ENCODE results near the gene TSPYL1.
"Not testable (repeated sequence)": the region's sequence is repeated elsewhere in the genome, so short reads cannot be mapped to it uniquely, and the experiment has no call there.

Gene TSPYL1

DNA sequence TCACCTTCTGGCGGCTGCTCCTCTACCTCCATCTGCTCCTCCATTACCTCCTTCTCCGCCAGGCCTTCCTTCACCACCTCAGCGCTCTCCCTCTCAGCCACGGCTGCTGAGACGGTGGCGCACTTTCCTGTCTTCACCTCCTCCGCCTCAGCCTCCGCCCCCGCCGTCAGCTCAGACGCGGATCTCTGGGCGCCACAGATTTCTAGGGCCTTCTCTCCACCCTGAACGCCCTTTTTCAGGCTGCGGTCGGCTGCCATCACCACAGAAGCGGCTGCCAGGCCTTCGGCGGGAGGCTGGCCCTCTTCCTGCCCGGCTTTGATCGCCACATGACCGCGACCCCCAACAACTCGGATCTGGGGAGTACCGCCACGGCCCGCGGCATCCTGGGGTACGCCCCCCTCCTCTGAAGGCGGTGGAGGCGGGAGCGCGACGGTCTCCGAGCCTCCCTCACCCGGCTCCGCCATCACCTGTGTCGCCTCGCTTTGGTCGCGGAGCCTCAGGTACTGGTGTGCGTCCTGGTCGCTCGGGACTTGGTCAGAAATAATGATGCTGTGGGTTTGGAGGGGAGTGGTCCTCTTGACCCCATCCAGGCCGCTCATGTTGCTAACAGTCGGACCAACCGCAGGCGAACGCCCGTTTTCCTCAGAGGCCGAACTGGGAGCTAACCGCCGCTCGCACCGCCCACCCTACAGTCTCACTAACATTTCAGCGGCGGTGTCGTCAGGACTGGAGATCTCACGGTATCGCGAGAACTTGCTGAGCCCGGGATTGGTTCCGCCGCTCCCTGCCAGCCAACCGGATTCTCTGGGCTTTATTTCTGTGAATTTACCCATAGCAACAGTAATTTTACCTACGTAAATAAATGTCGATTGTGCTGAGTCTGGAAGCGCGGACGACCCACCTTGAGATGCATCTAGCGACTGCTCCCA lies at the start of gene TSPYL1:
TSS of gene TSPYL1 (minus strand) at position 699 of the 929 bp plus-strand sequence. CDS start at position 599, 100 bp downstream.
- DNase-seq (ENCODE audit: low read depth), result peak; percentile 92

DNA sequence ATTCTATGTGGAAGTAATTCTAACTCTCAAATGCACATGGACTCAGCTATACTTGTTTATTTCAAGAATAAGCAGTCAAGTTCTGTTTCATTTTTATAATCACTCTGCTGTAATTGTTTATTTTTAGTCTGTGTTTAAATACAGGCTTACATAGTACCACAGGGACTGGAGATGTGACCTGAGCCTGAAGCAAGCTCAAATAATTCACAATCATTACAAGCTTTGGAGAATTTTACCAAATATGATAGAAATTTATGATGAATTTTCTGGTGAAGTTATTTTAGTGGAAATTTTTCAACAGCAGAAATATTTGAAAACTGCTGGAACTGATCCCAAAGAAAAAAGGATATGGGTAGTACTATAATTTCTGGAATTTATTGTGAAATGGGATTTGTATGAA lies 49.4 kb upstream of the TSPYL1 start:
- DNase-seq (ENCODE audit: low read depth), result no peak

DNA sequence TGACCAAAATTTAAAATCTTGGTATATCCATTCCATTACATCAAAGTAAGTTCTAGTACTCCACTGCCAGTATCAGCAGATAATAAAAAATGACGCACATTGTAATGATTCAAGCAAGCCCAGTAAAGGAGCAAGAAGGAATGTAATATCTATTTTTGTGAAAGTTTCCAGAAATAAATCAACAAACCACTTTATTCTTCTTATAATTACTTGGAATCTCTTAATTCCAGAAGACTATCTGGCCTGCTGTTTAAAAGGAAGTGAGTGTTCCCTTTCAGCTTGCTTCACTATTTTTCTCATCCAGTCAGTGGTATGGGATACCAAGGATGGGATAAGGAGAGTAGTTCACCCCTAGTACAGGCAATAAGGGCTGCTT lies 48.8 kb upstream of the TSPYL1 start:
- DNase-seq (ENCODE audit: low read depth), result no peak

DNA sequence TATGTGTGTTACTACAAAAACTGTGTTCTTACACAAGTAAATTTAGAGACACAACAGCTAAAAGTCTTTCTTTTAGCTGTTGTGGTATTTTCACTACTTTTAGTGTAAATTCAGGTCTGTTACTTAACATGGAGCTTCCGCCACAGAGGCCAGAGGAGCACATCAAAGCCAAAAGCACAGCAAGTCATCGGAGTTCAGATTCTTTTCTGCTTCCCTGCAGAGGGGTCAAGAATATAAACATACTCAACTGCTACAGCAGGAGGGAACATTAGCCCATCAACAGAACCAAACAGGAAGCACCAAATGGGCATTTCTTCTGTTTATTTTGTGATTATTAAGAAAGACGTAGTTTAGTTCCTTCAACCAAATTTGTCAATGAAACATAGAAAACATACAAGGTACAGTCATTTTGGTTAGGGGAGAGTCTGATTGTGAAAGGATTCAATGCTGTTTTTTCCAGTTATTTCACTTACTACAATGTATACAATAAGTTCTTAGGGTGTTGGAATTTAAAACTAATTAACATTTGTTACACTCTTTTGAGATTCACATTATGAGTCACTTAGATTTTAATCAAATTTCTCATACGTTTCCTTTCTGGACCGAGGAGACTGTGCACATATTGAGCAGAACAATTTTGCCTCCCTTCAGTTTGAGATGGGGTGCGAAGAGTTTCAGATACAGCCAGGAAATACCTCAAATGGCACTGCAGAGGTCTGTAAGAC lies 48.2 kb upstream of the TSPYL1 start:
- DNase-seq (ENCODE audit: low read depth), result no peak

DNA sequence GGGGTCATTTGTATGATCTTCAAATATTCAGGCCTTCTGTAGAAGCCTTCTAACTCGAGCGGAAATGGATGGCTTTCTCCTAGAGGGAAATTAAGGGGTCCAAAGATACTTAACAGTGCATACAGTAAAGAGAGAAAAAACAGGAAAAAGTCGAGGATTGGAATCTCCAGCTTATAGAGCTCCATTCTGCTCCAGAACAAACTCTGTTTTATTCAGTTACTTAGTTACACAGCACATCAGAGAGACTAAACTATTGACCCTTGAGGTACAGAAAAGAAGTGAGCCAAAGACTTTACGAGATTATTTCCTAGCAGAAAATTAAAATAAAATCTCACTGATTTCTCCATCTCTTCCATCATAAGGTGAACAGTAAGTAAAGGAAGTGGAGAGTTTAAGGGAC lies 47.3 kb upstream of the TSPYL1 start:
- DNase-seq (ENCODE audit: low read depth), result no peak

DNA sequence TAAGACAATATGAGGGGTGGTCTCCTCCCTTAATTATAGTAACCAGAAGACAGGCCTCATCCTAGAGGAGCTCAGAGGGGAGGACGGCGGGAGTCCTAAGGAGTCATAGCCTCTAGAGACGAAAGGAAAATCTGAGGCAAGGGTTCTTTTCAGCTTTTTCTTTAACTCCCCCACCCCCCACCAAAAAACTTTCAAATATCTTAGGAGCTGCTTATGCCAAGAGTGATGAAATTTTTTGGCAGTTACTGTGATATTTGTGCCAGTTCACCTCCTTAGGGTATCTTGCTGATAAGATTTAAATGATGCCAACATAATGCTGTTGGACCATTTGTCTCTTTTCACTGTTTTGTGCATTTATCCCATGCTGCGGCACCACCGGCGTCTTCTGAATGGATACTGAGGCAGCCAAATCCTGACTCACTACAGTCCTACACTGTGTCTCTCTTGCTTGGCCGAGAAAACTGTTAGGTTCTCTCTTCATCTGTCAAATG lies 46.5 kb upstream of the TSPYL1 start:
- DNase-seq (ENCODE audit: low read depth), result no peak

DNA sequence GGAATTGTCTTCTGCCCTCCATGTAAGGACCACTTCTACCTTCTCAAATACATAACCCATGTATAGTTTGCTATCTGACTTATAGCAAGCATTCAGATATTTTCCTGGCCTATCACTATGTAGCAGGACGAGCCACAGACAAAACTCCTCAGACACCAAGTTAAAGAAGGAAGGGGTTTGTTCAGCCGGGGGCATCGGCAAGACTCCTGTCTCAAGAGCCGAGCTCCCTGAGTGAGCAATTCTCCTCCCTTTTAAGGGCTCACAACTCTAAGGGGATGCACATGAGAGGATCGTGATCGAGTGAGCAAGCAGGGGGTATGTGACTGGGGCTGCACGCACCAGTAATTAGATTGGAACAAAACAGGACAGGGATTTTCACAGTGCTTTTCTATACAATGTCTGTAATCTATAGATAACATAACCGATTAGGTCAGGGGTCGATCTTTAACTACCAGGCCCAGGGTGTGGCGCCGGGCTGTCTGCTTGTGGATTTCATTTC lies 46.0 kb upstream of the TSPYL1 start:
- not testable (repeated sequence) for DNase-seq (ENCODE audit: low read depth)

DNA sequence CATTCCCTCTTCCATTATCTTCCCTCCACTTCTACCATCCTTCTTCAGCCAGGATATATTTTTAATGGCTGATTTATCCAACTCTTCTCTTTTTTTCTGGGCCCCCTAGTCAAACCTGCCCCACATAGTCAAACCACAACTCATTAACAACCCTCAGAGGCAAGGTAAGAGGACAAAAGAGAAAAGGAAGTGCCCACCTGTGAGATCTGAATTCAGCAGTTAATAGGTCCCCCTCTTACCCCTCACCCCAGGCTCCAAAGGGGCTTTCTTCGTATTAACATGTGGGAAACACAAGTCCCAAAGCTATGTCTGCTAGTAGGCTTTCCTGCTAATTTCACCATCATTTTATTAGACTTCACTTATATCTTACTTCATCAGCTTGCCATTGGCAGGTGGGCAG lies 44.1 kb upstream of the TSPYL1 start:
- DNase-seq (ENCODE audit: low read depth), result no peak

DNA sequence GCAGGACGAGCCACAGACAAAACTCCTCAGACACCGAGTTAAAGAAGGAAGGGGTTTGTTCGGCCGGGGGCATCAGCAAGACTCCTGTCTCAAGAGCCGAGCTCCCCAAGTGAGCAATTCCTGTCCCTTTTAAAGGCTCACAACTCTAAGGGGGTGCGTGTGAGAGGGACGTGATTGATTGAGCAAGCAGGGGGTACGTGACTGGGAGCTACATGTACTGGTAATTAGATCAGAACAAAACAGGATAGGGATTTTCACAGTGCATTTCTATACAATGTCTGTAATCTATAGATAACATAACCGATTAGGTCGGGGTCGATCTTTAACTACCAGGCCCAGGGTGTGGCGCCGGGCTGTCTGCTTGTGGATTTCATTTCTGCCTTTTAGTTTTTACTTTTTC lies 42.2 kb upstream of the TSPYL1 start:
- DNase-seq (ENCODE audit: low read depth), result not testable (repeated sequence)

DNA sequence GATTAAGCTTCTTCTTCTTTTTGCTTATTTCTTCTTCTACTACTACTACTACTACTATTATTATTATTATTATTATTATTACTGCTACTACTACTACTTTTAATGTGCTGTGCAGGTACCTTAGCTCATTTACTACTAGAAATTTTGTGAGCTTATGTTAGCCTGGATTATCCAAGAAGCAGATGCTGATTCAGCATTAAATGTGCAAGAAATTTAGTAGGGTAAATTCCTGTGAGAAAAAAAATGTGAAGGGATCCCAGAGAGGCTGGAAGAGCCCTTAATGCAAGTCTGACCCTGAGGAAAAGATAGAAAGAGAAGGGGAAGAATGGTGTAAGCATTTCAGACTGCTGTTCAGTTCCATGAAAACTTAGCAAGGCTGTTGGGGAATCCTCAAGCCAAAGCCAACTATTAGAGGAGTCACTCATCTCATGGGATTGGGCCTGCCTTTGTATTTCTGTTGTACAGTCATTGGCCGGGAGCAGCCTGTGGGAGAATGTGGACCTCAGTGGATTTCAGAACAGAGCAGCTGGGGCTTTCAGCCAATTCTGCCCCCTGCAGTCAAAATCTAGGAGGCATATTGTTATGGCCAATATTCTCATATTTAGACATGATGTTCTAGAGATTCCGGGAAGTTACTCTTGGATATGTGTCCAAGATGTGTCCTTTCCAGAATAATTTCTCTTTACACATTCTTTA lies 37.2 kb upstream of the TSPYL1 start:
- no peak for DNase-seq (ENCODE audit: low read depth)

DNA sequence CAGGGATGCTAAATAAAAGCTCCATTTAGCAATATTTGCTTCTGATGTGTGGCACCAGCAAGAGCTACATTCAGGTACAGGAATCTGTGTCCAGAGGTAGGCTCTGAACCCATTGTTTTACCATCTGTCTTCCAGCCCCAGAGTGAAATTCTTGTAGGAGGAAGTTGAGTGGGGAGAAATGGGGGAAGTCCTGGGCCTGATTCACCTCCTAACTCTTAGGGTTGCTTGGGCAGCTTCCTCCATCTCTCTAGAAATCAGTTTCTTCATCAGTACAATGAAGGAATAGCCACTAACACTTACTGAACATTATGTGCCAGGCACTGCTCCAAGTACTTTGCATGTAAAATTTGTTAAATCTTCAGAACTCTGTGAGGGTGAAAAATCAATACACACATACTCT lies 35.1 kb upstream of the TSPYL1 start:
- no peak for DNase-seq (ENCODE audit: low read depth)

DNA sequence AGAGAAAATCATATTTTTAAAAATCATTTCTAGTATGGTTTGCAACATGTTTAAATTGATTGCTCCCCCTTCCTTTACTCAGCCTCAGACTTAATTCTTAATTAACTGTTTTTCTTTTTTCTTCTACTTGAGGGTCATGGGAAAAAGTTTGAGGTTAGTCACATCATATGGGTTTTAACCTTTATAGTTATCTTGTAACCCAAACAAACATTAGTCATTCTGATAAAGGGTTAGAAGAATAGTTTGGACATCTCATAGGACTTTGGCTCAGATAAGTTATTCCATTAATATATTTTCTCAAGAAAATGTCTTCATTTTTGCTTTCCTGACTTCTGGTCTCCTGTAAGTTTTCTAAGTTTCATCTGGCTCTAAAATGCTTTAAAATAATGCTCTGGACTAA lies 34.5 kb upstream of the TSPYL1 start:
- no peak for DNase-seq (ENCODE audit: low read depth)

DNA sequence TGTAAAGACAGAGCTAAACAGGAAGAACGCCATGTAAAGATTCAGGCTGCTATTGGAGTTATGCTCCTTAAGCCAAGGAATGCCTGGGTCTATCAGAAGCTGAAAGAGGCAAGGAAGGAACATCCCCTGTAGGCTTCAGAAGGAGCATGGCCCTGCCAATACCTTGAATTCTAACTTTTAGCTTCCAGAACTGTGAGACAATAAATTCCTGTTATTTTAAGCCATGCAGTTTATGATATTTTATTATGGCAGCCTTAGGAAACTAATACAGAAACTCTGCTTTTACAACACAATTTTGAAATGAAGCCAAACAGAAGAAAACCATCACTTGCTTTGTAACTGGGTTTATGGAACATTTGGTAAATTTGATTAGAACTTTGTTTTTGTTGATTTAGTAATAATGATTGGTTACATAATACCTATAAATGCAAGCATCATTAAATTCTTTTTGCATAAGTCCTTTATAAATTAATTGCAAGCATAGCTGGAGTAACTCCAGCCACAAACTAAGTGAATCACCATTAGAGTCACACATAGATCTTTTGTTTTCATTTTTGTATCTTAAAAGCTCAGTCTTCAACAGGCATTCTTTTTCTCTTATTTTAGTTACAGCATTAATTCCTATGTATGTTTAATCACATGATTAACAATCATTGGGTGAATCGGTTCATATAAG lies 33.5 kb upstream of the TSPYL1 start:
- DNase-seq (ENCODE audit: low read depth), result no peak

DNA sequence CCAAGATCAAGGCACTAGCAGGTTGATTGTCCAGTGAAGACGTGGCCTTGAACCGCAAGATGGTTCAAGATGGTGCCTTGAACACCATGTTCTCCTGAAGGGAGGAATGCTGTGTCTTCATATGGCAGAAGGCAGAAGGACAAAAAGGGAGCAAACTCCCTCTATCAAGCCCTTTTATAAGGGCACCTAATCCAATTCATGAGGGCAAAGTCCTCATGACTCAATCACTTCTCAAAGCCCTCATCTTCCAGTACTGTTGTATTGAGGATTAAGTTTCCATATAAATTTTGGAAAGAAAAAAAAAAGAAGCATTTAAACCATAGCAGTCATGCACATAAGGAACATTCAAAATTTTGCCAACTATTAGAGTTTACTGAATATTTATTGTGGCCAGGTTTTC lies 29.9 kb upstream of the TSPYL1 start:
- DNase-seq (ENCODE audit: low read depth), result no peak

DNA sequence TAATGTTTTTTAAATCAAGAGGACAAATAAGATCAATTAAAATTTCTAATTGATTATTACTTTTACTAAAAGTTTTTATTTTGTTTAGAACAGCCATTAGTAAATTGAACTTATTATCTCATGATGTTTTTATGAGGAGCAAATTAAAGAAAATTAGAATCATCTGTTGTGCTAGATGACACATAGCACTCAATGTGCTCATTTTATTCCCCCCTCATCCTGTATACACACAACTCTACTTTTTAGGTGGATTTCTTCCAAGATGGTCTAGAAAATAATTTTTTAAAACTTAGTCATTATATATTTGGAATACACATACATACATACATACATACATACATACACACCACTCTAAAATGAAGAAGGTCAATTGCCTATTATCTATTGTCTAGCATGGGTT lies 29.3 kb upstream of the TSPYL1 start:
- DNase-seq (ENCODE audit: low read depth), result no peak

DNA sequence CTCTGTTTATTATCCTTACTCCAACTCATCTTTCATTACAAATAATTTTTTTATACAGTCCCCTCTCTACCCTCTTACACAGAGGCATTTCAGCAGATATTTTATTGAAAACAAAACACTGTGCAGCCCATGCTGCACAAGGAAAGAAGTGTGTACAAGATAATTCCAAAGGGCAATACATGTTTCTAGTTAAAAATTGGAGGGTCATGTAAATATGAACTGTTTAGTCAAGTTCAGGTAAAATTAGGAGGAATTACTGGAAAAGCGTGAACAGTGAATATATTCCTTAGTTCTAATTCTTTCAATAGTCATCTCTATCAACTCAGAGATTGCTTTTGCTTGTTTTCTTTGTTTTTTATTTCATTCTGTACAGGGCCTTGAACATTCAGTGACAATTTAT lies 27.9 kb upstream of the TSPYL1 start:
- no peak for DNase-seq (ENCODE audit: low read depth)

DNA sequence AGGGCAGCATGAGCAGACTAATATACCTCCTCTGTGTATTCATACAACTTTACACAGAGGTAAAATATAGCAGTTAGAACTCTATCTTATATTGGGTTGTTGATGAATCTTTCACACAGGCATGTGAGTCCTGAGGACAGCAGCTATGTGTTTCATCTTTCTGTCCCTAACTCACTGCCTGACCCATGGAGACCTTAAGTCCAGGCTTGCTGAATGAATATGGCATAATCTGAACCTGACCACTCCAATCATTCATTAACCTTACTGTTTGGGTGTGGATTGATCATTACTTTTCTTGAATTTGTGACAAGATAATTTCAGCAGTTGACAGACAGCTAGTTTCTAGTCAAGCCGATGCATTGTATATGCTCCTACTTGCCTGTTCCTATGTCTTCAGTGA lies 27.3 kb upstream of the TSPYL1 start:
- DNase-seq (ENCODE audit: low read depth), result no peak

DNA sequence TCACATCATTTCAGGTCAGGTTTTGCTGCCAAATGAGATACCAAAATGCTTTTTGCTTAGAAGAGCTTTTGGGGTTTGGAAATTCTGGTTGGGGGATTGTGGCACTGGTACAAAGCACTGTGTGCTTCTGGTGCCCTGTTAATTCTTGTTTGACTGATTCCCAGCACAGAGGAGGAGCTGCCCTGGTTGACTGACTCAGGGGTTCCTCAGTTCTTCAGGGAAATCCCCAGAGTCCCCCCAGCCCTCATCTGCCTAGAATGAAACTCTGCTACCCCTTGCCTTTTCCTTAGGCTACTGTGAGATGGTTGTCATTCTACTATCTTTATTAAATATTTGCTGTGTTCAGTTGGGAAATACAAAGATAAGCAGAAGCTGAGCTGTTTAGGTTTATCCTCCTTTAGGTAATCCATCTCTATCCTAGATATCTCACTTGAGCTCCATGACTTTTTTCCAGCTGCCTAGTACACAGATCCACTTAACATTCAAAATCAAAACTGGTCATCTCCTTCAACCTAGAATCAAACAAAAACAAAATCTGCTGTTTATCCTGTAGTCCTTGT lies 24.9 kb upstream of the TSPYL1 start:
- DNase-seq (ENCODE audit: low read depth), result no peak

DNA sequence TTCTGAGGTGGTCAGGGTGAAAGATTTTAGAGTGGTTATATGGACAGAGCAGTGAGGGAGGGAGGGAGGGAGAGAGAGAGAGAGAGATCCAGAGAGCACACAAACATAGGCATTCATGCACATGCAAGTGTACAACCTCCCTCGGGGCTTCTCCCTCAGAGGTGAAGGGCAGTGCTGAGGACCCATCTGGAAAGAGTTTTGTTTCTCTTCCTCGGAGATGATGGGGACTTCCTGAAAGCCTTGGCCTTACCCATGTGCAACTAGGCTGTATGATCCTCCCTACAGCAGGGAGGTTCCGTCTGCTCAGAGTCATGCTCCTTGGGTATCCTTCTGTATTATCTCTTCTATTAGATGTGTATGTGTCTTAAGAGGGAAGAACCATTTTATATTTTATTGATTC lies 21.4 kb upstream of the TSPYL1 start:
- no peak for DNase-seq (ENCODE audit: low read depth)

DNA sequence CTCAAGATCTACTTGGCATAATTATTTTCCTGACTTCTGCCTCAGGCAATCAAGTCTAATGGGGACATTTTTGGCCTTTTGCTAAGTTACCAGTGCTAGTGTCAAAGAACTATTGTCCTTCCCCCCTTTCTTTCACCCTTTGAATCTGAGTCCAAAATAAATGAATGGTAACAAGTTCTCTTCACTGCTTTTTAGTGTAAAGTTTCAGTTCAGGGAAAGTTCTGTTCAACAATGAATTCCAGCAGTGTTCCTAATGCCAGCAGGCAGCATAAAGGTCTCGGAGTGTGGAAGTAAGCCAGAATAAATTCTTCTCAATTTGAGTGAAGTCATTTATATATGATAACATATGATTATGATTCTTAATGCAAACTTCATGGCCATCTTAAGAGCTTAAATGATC lies 20.8 kb upstream of the TSPYL1 start:
- DNase-seq (ENCODE audit: low read depth), result no peak

DNA sequence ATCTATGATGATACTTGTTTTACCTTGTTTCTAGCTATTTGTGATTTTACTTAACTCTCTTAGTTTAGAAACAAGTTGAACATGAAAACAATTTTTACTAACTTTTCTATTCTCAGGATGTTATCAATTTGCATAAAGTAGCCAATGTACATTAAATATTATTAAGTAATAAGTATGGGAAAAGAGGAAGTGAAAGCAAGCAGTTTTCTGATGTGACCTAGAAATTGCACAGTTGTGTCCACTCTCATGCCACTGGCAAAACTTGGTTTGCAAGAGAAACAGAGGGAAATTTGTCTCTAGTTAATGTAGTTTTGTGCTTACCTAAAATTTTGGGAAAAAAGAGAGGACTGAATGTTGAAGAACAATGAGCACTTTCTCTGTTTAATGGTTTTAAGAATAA lies 19.2 kb upstream of the TSPYL1 start:
- DNase-seq (ENCODE audit: low read depth), result no peak

DNA sequence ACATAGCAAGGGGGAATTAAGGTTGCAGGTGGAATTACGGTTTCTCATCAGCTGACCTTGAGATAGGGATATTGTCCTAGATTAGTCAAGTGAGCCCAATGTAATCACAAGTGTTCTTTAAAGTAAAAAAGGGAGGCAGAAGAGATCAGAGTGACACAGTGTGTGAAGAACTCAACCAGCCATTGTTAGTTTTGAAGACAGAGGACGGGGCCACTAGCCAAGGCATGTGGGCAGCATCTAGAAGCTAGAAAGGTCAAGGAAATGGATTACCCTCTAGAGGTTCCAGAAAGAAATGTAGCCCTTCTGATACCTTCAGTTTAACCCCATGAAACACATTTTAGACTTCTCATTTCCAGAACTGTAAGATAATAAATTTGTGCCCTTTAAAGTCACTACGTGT lies 18.5 kb upstream of the TSPYL1 start:
- no peak for DNase-seq (ENCODE audit: low read depth)

Data from T-helper 22 cell (primary cell).